CD4-positive, alpha-beta memory T cell (primary cell): ENCODE measurements around the gene PEPD. TPM values are rescaled to one million over a fixed set of nuclear protein-coding genes. Genes with fewer than 3 reads are reported as not detected.

Experiments used
- CTCF ChIA-PET: fragments of 350-600 bp; sonication (Branson Sonifier 250); formaldehyde crosslinking; loops from one replicate; lab custom pipeline; 2021; ENCODE audit warnings: inconsistent platforms; ENCODE audit not compliant: partially characterized antibody; lab: Charles Lee
- POLR2A ChIA-PET: fragments of 350-600 bp; sonication (Branson Sonifier 250); formaldehyde crosslinking; loops from one replicate; lab custom pipeline; 2021; ENCODE audit not compliant: partially characterized antibody; lab: Charles Lee
- DNase-seq, 5 donors: peaks; one replicate each; pipeline versions ENCODE4 v3.0.0 to v3.0.0-alpha.2; 2020 to 2022; ENCODE audit warnings: mixed read lengths in 1 of 5
- H3K27ac ChIP-seq: one replicate; pipeline ENCODE4 v1.7.0; 2013; ENCODE audit warnings: low read depth, low read length
- H3K27me3 ChIP-seq: 2 replicates; pipeline ENCODE4 v1.7.0; 2013; ENCODE audit warnings: mild to moderate bottlenecking, low read length, moderate library complexity; ENCODE audit not compliant: insufficient read depth
- H3K36me3 ChIP-seq: 2 replicates; pipeline ENCODE4 v1.7.0; 2013; ENCODE audit warnings: mild to moderate bottlenecking, low read length, moderate library complexity; ENCODE audit not compliant: insufficient read depth
- H3K4me1 ChIP-seq: 2 replicates; pipeline ENCODE4 v1.7.0; 2013; ENCODE audit warnings: mild to moderate bottlenecking, low read length, moderate library complexity; ENCODE audit not compliant: insufficient read depth
- H3K4me3 ChIP-seq, 2 donors: one replicate each; pipeline ENCODE4 v1.7.0; 2013; ENCODE audit warnings: low read length in 2 of 2, mild to moderate bottlenecking in 1 of 2
- H3K9me3 ChIP-seq, 2 donors: one replicate each; pipeline ENCODE4 v1.7.0; 2013; ENCODE audit warnings: low read length in 2 of 2, control low read depth in 1 of 2; ENCODE audit not compliant: control insufficient read depth in 1 of 2
- H3K27ac Mint-ChIP-seq, 7 donors: one replicate each; pipeline ENCODE4 v1.8.0; 2020 to 2021; ENCODE audit warnings: mixed read lengths in 7 of 7, mild to moderate bottlenecking in 6 of 7, inconsistent platforms in 3 of 7, moderate library complexity in 3 of 7
- H3K27me3 Mint-ChIP-seq, 2 donors: one replicate each; pipeline ENCODE4 v1.8.0; 2020 to 2021; ENCODE audit warnings: mixed read lengths in 2 of 2
- H3K36me3 Mint-ChIP-seq, 2 donors: one replicate each; pipeline ENCODE4 v1.8.0; 2020 to 2021; ENCODE audit warnings: mixed read lengths in 2 of 2, inconsistent platforms in 1 of 2, mild to moderate bottlenecking in 1 of 2
- H3K4me1 Mint-ChIP-seq, 4 donors: one replicate each; pipeline ENCODE4 v1.8.0; 2020 to 2021; ENCODE audit warnings: mixed read lengths in 4 of 4, mild to moderate bottlenecking in 1 of 4
- H3K4me3 Mint-ChIP-seq, 8 donors: one replicate each; pipeline ENCODE4 v1.8.0; 2020 to 2021; ENCODE audit warnings: mixed read lengths in 8 of 8, mild to moderate bottlenecking in 7 of 8, moderate library complexity in 6 of 8, inconsistent platforms in 3 of 8
- H3K9me3 Mint-ChIP-seq, 8 donors: one replicate each; pipeline ENCODE4 v1.8.0; 2020 to 2021; ENCODE audit warnings: mixed read lengths in 8 of 8, mild to moderate bottlenecking in 5 of 8, inconsistent platforms in 3 of 8, moderate library complexity in 1 of 8
- intact Hi-C: fragments of 100-400 bp; cut with micrococcal nuclease; formaldehyde crosslinking; loops from one replicate; pipeline ENCODE4 v1.15.1; 2023
- polyA plus RNA-seq, 2 donors: library from polyadenylated mRNA; unstranded; fragments of 300-500 nt; fragmentation: Illumina TruSeq; gene quantifications; one replicate each; pipeline ENCODE4 v1.2.3, GENCODE V29; 2021
- total RNA-seq, 2 experiments: library from RNA; stranded (reverse); gene quantifications; one replicate each; pipeline ENCODE4 v1.2.3, GENCODE V29; 2021

PEPD gene
- total and polyA plus RNA-seq, 4 experiments from 2014 or later: 27.6 to 213 (median 77.8) TPM

GRCh38 chr19:33348301-33349010 lies 173.1 kb downstream of the PEPD start:
- H3K27me3 ChIP-seq: peaks cover 9% of the 10 kb centered on the region
- ChIA-PET CTCF (interaction anchor here (0.8 to 1.0 kb wide), 2 partner anchors 48 to 112 kb away, joined by 3 read pairs; no protein-coding TSS in a partner anchor), POLR2A (no interaction called here)
- Mint-ChIP-seq H3K4me3 (no peak overlapping the region), H3K36me3 (no peaks in the 10 kb centered on the region), H3K27ac (no peak overlapping the region), H3K27me3 (peaks cover 13 to 34% of the 10 kb centered on the region in 2 donors), H3K4me1 (no peaks in the 10 kb centered on the region), H3K9me3 (peaks cover 0 to 3% (median 0%) of the 10 kb centered on the region in 8 donors)
- no peak overlapping the region for H3K27ac ChIP-seq
- no peak for DNase-seq
- intact Hi-C loops: no loop called here
- no peaks in the 10 kb centered on the region for H3K4me1 ChIP-seq
- H3K4me3 ChIP-seq: no peak overlapping the region
- H3K9me3 ChIP-seq: no peaks in the 10 kb centered on the region
- H3K36me3 ChIP-seq: no peaks in the 10 kb centered on the region

- Histone ChIP-seq H3K27ac (no peak overlapping the region), H3K27me3 (peaks cover 9% of the 10 kb centered on the region), H3K4me3 (no peak overlapping the region), H3K9me3 (no peaks in the 10 kb centered on the region), H3K36me3 (no peaks in the 10 kb centered on the region), H3K4me1 (no peaks in the 10 kb centered on the region)
- peaks cover 0 to 3% (median 0%) of the 10 kb centered on the region in 8 donors for H3K9me3 Mint-ChIP-seq
- H3K27me3 Mint-ChIP-seq: peaks cover 17 to 42% of the 10 kb centered on the region in 2 donors
- no peaks in the 10 kb centered on the region for H3K4me1 Mint-ChIP-seq
- H3K27ac Mint-ChIP-seq: no peak overlapping the region
- DNase-seq: no peak
- no peak overlapping the region for H3K4me3 Mint-ChIP-seq
- ChIA-PET CTCF (no interaction called here), POLR2A (no interaction called here)
- H3K36me3 Mint-ChIP-seq: no peaks in the 10 kb centered on the region
- intact Hi-C loops: no loop called here
Observed at GRCh38 chr19:33347300-33347699, 174.3 kb downstream of the PEPD start.

GRCh38 chr19:33346665-33347064 lies 174.9 kb downstream of the PEPD start:
- H3K36me3 Mint-ChIP-seq: no peaks in the 10 kb centered on the region
- Histone ChIP-seq H3K27ac (no peak overlapping the region), H3K9me3 (no peaks in the 10 kb centered on the region), H3K4me1 (no peaks in the 10 kb centered on the region), H3K36me3 (no peaks in the 10 kb centered on the region), H3K4me3 (no peak overlapping the region), H3K27me3 (peaks cover 9% of the 10 kb centered on the region)
- ChIA-PET CTCF (no interaction called here), POLR2A (no interaction called here)
- H3K27ac Mint-ChIP-seq: no peak overlapping the region
- DNase-seq: no peak
- H3K4me3 Mint-ChIP-seq: no peak overlapping the region
- peaks cover 0 to 5% (median 0%) of the 10 kb centered on the region in 8 donors for H3K9me3 Mint-ChIP-seq
- intact Hi-C loops: no loop called here
- H3K4me1 Mint-ChIP-seq: no peaks in the 10 kb centered on the region
- H3K27me3 Mint-ChIP-seq: peaks cover 15 to 44% of the 10 kb centered on the region in 2 donors

GRCh38 chr19:33345163-33345562 lies 176.4 kb downstream of the PEPD start:
- no peaks in the 10 kb centered on the region for H3K9me3 ChIP-seq
- Mint-ChIP-seq H3K27ac (no peak overlapping the region), H3K4me3 (no peak overlapping the region), H3K27me3 (peaks cover 19 to 44% of the 10 kb centered on the region in 2 donors), H3K4me1 (no peaks in the 10 kb centered on the region), H3K36me3 (no peaks in the 10 kb centered on the region), H3K9me3 (peaks cover 0 to 5% (median 0%) of the 10 kb centered on the region in 8 donors)
- CTCF ChIA-PET: no interaction called here
- POLR2A ChIA-PET: no interaction called here
- no peaks in the 10 kb centered on the region for H3K36me3 ChIP-seq
- H3K27ac ChIP-seq: no peak overlapping the region
- H3K4me1 ChIP-seq: no peaks in the 10 kb centered on the region
- no peak overlapping the region for H3K4me3 ChIP-seq
- H3K27me3 ChIP-seq: peaks cover 9% of the 10 kb centered on the region
- intact Hi-C loops: no loop called here
- no peak for DNase-seq

- ChIA-PET CTCF (no interaction called here), POLR2A (no interaction called here)
- Mint-ChIP-seq H3K36me3 (no peaks in the 10 kb centered on the region), H3K27me3 (peaks cover 17 to 44% of the 10 kb centered on the region in 2 donors), H3K4me1 (no peaks in the 10 kb centered on the region), H3K27ac (no peak overlapping the region), H3K9me3 (peaks cover 0 to 5% (median 0%) of the 10 kb centered on the region in 8 donors), H3K4me3 (no peak overlapping the region)
- no peaks in the 10 kb centered on the region for H3K4me1 ChIP-seq
- no peaks in the 10 kb centered on the region for H3K36me3 ChIP-seq
- no peak overlapping the region for H3K27ac ChIP-seq
- no peaks in the 10 kb centered on the region for H3K9me3 ChIP-seq
- no peak overlapping the region for H3K4me3 ChIP-seq
- DNase-seq: no peak
- intact Hi-C loops: no loop called here
- peaks cover 9% of the 10 kb centered on the region for H3K27me3 ChIP-seq
Observed at GRCh38 chr19:33344573-33344925, 177.0 kb downstream of the PEPD start.

GRCh38 chr19:33343859-33344572 lies 177.6 kb downstream of the PEPD start:
- Histone ChIP-seq H3K36me3 (no peaks in the 10 kb centered on the region), H3K9me3 (no peaks in the 10 kb centered on the region), H3K27ac (no peak overlapping the region), H3K4me3 (no peak overlapping the region), H3K4me1 (no peaks in the 10 kb centered on the region), H3K27me3 (peaks cover 9% of the 10 kb centered on the region)
- ChIA-PET POLR2A (no interaction called here), CTCF (no interaction called here)
- no peak overlapping the region for H3K4me3 Mint-ChIP-seq
- no peaks in the 10 kb centered on the region for H3K4me1 Mint-ChIP-seq
- intact Hi-C loops: no loop called here
- no peak for DNase-seq
- peaks cover 0 to 5% (median 0%) of the 10 kb centered on the region in 8 donors for H3K9me3 Mint-ChIP-seq
- peaks cover 15 to 47% of the 10 kb centered on the region in 2 donors for H3K27me3 Mint-ChIP-seq
- H3K36me3 Mint-ChIP-seq: no peaks in the 10 kb centered on the region
- no peak overlapping the region for H3K27ac Mint-ChIP-seq

GRCh38 chr19:33343301-33343700 lies 178.3 kb downstream of the PEPD start:
- no peak for DNase-seq
- H3K27me3 ChIP-seq: peaks cover 9% of the 10 kb centered on the region
- no peaks in the 10 kb centered on the region for H3K36me3 ChIP-seq
- no peaks in the 10 kb centered on the region for H3K4me1 Mint-ChIP-seq
- CTCF ChIA-PET: no interaction called here
- intact Hi-C loops: no loop called here
- H3K4me3 Mint-ChIP-seq: no peak overlapping the region
- no peak overlapping the region for H3K4me3 ChIP-seq
- H3K27me3 Mint-ChIP-seq: peaks cover 15 to 49% of the 10 kb centered on the region in 2 donors
- H3K9me3 Mint-ChIP-seq: peaks cover 0 to 5% (median 0%) of the 10 kb centered on the region in 8 donors
- no peaks in the 10 kb centered on the region for H3K4me1 ChIP-seq
- H3K27ac Mint-ChIP-seq: no peak overlapping the region
- POLR2A ChIA-PET: no interaction called here
- no peaks in the 10 kb centered on the region for H3K9me3 ChIP-seq
- H3K36me3 Mint-ChIP-seq: no peaks in the 10 kb centered on the region
- H3K27ac ChIP-seq: no peak overlapping the region
